Hepatocyte (in vitro differentiated cells): Measurements from ENCODE around the gene GJD4. TPM values are rescaled to one million over a fixed set of nuclear protein-coding genes. Genes with fewer than 3 reads are reported as not detected.

Experiments used
- DNase-seq: peaks from one replicate; pipeline ENCODE4 v3.0.0-alpha.2; 2016; ENCODE audit warnings: low spot score
- H2AFZ ChIP-seq: fragments of 200-600 bp; sonication (generic); 2 replicates; pipeline ENCODE4 v1.6.0; 2016; ENCODE audit warnings: antibody characterized with exemption, mild to moderate bottlenecking
- H3K27ac ChIP-seq: fragments of 200-600 bp; sonication (generic); 2 replicates; pipeline ENCODE4 v1.5.1; 2016; ENCODE audit warnings: mild to moderate bottlenecking
- H3K27me3 ChIP-seq: fragments of 200-600 bp; sonication (generic); 2 replicates; pipeline ENCODE4 v1.6.1; 2016
- H3K36me3 ChIP-seq: fragments of 200-600 bp; sonication (generic); replicated peaks from 2 replicates; pipeline ENCODE4 v1.5.1; 2016; ENCODE audit warnings: low read depth; ENCODE audit not compliant: insufficient read depth
- H3K4me1 ChIP-seq: fragments of 200-600 bp; sonication (generic); 2 replicates; pipeline ENCODE4 v1.5.1; 2016; ENCODE audit warnings: mild to moderate bottlenecking, moderate library complexity; ENCODE audit not compliant: insufficient read depth
- H3K4me2 ChIP-seq: fragments of 200-600 bp; sonication (generic); 2 replicates; pipeline ENCODE4 v1.6.0; 2016
- H3K4me3 ChIP-seq: fragments of 200-600 bp; sonication (generic); 2 replicates; pipeline ENCODE4 v1.5.1; 2016; ENCODE audit warnings: mild to moderate bottlenecking
- H3K79me2 ChIP-seq: fragments of 200-600 bp; sonication (generic); 2 replicates; pipeline ENCODE4 v1.6.0; 2017; ENCODE audit warnings: mild to moderate bottlenecking
- H3K9me2 ChIP-seq: fragments of 200-600 bp; sonication (generic); replicated peaks from 2 replicates; pipeline ENCODE4 v1.6.0; 2017; ENCODE audit warnings: mild to moderate bottlenecking; ENCODE audit not compliant: insufficient read depth
- H3K9me3 ChIP-seq: fragments of 200-600 bp; sonication (generic); 2 replicates; pipeline ENCODE4 v1.5.1; 2016; ENCODE audit warnings: low read depth, mild to moderate bottlenecking
- H4K20me1 ChIP-seq: fragments of 200-600 bp; sonication (generic); 2 replicates; pipeline ENCODE4 v1.6.0; 2016; ENCODE audit warnings: mild to moderate bottlenecking; ENCODE audit not compliant: insufficient read depth, poor library complexity, severe bottlenecking
- EZH2 ChIP-seq: fragments of 200-600 bp; sonication (generic); IDR thresholded peaks from 2 replicates; pipeline ENCODE4 v1.6.1; 2016; ENCODE audit warnings: antibody characterized with exemption, mild to moderate bottlenecking, borderline replicate concordance
- EZH2phosphoT487 ChIP-seq: fragments of 200-600 bp; sonication (generic); IDR thresholded peaks from one replicate; pipeline ENCODE4 v1.6.1; 2018; ENCODE audit warnings: antibody characterized with exemption, mild to moderate bottlenecking, low read depth, moderate library complexity; ENCODE audit not compliant: unreplicated experiment, severe bottlenecking
- WGBS: methylation state at CpG from one replicate; pipeline ENCODE4 v1.1.6; 2016; ENCODE audit warnings: low lambda C conversion rate; ENCODE audit errors: missing lambda C conversion rate; 5-methylcytosine and 5-hydroxymethylcytosine counted together
- polyA plus RNA-seq: library from polyadenylated mRNA; unstranded; fragments of >200 nt; fragmentation: Nextera tagmentation; extraction: Ambion mirVana; gene quantifications from 2 replicates; pipeline ENCODE4 v1.2.1, GENCODE V29; 2016
- total RNA-seq: library from RNA; depleted of rRNA; stranded (reverse); fragments of >200 nt; gene quantifications from 2 replicates; pipeline ENCODE4 v1.2.3, GENCODE V29; 2014
- TF ChIP-seq, protein P1 (sequence below): fragments of 200-600 bp; sonication (generic); IDR thresholded peaks from 2 replicates; pipeline ENCODE4 v1.5.1; 2016; ENCODE audit warnings: antibody characterized with exemption, mild to moderate bottlenecking; ENCODE audit not compliant: poor library complexity

GJD4 gene
- total and polyA plus RNA-seq, 2 experiments from 2014 or later = 0.17 TPM; not detected in 1

GRCh38 chr10:35575640-35576039 lies 29.5 kb upstream of the GJD4 start:
- no peak overlapping the region for H3K27ac ChIP-seq
- WGBS = 95% methylated on average over 9 of the region's 9 CpGs
- no peak overlapping the region for H3K4me3 ChIP-seq
- no peaks in the 10 kb centered on the region for H3K4me1 ChIP-seq
- no peak overlapping the region for H2AFZ ChIP-seq
- no peak overlapping the region for H3K4me2 ChIP-seq
- no peaks in the 10 kb centered on the region for H3K9me3 ChIP-seq
- no peak for DNase-seq
- no peaks in the 10 kb centered on the region for H3K79me2 ChIP-seq
- no peaks in the 10 kb centered on the region for H3K9me2 ChIP-seq
- H3K36me3 ChIP-seq = no peaks in the 10 kb centered on the region
- no peaks in the 10 kb centered on the region for H4K20me1 ChIP-seq
- H3K27me3 ChIP-seq = no peaks in the 10 kb centered on the region
- TF ChIP-seq, protein P1, sequence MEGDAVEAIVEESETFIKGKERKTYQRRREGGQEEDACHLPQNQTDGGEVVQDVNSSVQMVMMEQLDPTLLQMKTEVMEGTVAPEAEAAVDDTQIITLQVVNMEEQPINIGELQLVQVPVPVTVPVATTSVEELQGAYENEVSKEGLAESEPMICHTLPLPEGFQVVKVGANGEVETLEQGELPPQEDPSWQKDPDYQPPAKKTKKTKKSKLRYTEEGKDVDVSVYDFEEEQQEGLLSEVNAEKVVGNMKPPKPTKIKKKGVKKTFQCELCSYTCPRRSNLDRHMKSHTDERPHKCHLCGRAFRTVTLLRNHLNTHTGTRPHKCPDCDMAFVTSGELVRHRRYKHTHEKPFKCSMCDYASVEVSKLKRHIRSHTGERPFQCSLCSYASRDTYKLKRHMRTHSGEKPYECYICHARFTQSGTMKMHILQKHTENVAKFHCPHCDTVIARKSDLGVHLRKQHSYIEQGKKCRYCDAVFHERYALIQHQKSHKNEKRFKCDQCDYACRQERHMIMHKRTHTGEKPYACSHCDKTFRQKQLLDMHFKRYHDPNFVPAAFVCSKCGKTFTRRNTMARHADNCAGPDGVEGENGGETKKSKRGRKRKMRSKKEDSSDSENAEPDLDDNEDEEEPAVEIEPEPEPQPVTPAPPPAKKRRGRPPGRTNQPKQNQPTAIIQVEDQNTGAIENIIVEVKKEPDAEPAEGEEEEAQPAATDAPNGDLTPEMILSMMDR = no peak
- TF ChIP-seq EZH2phosphoT487 (no peak), EZH2 (no peak)

- Histone ChIP-seq H3K4me2 (no peak overlapping the region), H3K27me3 (no peaks in the 10 kb centered on the region), H3K27ac (no peak overlapping the region), H3K4me1 (no peaks in the 10 kb centered on the region), H3K4me3 (no peak overlapping the region), H3K9me2 (no peaks in the 10 kb centered on the region), H3K36me3 (no peaks in the 10 kb centered on the region), H2AFZ (no peak overlapping the region), H4K20me1 (no peaks in the 10 kb centered on the region), H3K9me3 (no peaks in the 10 kb centered on the region), H3K79me2 (no peaks in the 10 kb centered on the region)
- no peak for TF ChIP-seq EZH2
- TF ChIP-seq, protein P1 = no peak
- no peak for TF ChIP-seq EZH2phosphoT487
- WGBS = 100% methylated on average over 3 of the region's 3 CpGs
- no peak for DNase-seq
Measured at GRCh38 chr10:35576730-35577129, 28.4 kb upstream of the GJD4 start.

GRCh38 chr10:35577926-35578617 lies 27.1 kb upstream of the GJD4 start:
- Histone ChIP-seq H2AFZ (no peak overlapping the region), H3K9me3 (no peaks in the 10 kb centered on the region), H3K4me3 (no peak overlapping the region), H3K9me2 (no peaks in the 10 kb centered on the region), H3K79me2 (no peaks in the 10 kb centered on the region), H3K36me3 (no peaks in the 10 kb centered on the region), H3K27me3 (no peaks in the 10 kb centered on the region), H3K4me2 (no peak overlapping the region), H3K27ac (no peak overlapping the region), H3K4me1 (no peaks in the 10 kb centered on the region), H4K20me1 (no peaks in the 10 kb centered on the region)
- 89% methylated on average over 7 of the region's 7 CpGs for WGBS
- no peak for DNase-seq
- TF ChIP-seq, protein P1 = no peak
- TF ChIP-seq EZH2phosphoT487 (no peak), EZH2 (no peak)
